ENCODE measurements around the gene PNMA8A. TPM values are rescaled to one million over a fixed set of nuclear protein-coding genes. Genes with fewer than 3 reads are reported as not detected.

The PNMA8A gene
- total and polyA plus RNA-seq, 10 of the 15 experiments (the other 5 are each of a cell fraction or from before 2014, with no cell fraction given), result 0.02 to 0.28 (median 0.16) TPM

DNA sequence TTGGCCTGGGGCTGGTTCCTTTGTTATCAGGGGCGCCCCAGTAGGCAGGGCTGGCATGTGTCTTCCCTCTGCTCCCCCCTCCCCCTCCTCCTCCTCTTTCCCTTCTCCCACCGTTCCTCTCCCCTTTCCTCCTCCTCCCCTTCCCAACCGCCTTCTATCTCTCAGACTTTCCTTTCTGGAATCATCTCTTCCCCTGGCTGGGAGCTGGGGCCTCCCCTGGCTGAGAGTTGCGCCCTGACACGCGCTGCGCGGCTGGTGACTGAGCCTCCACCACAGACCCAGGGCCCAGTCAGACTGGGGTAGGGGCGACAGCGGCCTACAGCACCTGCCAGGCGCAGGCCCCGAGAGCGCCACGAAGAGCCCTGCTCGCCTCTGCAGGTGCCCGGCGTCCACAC lies 21.5 kb upstream of the PNMA8A start:
- no TSS peak for BruUV-seq (replicated peaks)
- ChIA-PET RAD21 (ENCODE audit: unreplicated experiment) (no interaction called here), SMC1A (ENCODE audit: uncharacterized antibody, unreplicated experiment) (no interaction called here), CTCF (no interaction called here), POLR2A (no interaction called here)
- no peak for FAIRE-seq
- H3K9me3 ChIP-seq (replicated peaks; ENCODE audit: control insufficient read depth, insufficient read depth, low read length), result no peaks in the 10 kb centered on the region
- TF ChIP-seq SMAD5 (IDR thresholded peaks at IDR 0.05; ENCODE audit: low read depth), result no peak
- TF ChIP-seq MEF2B (IDR thresholded peaks at IDR 0.05; ENCODE audit: partially characterized antibody, poor library complexity, severe bottlenecking), result no peak
- TF ChIP-seq, protein P1, sequence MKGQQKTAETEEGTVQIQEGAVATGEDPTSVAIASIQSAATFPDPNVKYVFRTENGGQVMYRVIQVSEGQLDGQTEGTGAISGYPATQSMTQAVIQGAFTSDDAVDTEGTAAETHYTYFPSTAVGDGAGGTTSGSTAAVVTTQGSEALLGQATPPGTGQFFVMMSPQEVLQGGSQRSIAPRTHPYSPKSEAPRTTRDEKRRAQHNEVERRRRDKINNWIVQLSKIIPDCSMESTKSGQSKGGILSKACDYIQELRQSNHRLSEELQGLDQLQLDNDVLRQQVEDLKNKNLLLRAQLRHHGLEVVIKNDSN (IDR thresholded peaks at IDR 0.05; ENCODE audit: borderline replicate concordance, extremely low read length, insufficient read depth, low read depth, low read length), result no peak
- TF ChIP-seq SPI1 (IDR thresholded peaks at IDR 0.05; ENCODE audit: borderline replicate concordance, insufficient read depth, low read depth, low read length), result no peak
- no peak for TF ChIP-seq NFXL1 (IDR thresholded peaks at IDR 0.05; ENCODE audit: borderline replicate concordance)
- no peak for TF ChIP-seq ZBTB40 (IDR thresholded peaks at IDR 0.05; ENCODE audit: borderline replicate concordance)
- no peak for TF ChIP-seq RELA (IDR thresholded peaks at IDR 0.05; ENCODE audit: borderline replicate concordance, partially characterized antibody)
- no peak for TF ChIP-seq CEBPB (IDR thresholded peaks at IDR 0.05; ENCODE audit: borderline replicate concordance in 1 of 2, low read depth in 2 of 2, low read length in 2 of 2)
- TF ChIP-seq NFYB (IDR thresholded peaks at IDR 0.05; ENCODE audit: insufficient read depth, low read depth, low read length), result no peak
- no peak for TF ChIP-seq TCF12 (IDR thresholded peaks at IDR 0.05; ENCODE audit: low read depth, low read length)
- H2AFZ ChIP-seq (ENCODE audit: control insufficient read depth, low read depth, low read length), result no peak overlapping the region
- no peak overlapping the region for H3K27ac ChIP-seq (ENCODE audit: control insufficient read depth, insufficient read depth)
- ATAC-seq, result no peak
- no peaks in the 10 kb centered on the region for H3K79me2 ChIP-seq (ENCODE audit: control insufficient read depth, insufficient read depth, low read length)
- in situ Hi-C loops (cut with MboI) (no loop called here), intact Hi-C loops (cut with micrococcal nuclease; ENCODE audit: unreplicated experiment) (no loop called here)
- DNase-seq (ENCODE audit: low read depth, low spot score), result no peak
- no peak overlapping the region for H3K4me2 ChIP-seq (ENCODE audit: control insufficient read depth, insufficient read depth)
- no peaks in the 10 kb centered on the region for H3K4me1 ChIP-seq (ENCODE audit: control insufficient read depth, insufficient read depth, low read length)
- no peaks in the 10 kb centered on the region for H3K36me3 ChIP-seq (ENCODE audit: control insufficient read depth in 2 of 2, insufficient read depth in 2 of 2, low read length in 1 of 2)
- no peak overlapping the region for H3K4me3 ChIP-seq
- H3K27me3 ChIP-seq (replicated peaks in 1 of 2; ENCODE audit: control insufficient read depth in 2 of 2, insufficient read depth in 2 of 2, low read length in 1 of 2), result peaks cover 23 to 35% of the 10 kb centered on the region in 2 experiments
- whole genome bisulfite sequencing (ENCODE audit: insufficient coverage, insufficient replicate concordance, low lambda C conversion rate, missing lambda C conversion rate), result 36% methylated on average over 15 of the region's 17 CpGs
- no peak overlapping the region for H3K9ac ChIP-seq (ENCODE audit: control insufficient read depth, insufficient read depth, low read length)
- H4K20me1 ChIP-seq (ENCODE audit: control insufficient read depth, insufficient read depth), result no peaks in the 10 kb centered on the region

All from GM12878 (cell line).